Measurements from ENCODE around the gene GPR85.

GRCh38 chr7:113109718-113110117 lies 23.1 kb upstream of the GPR85 start:
- TF ChIP-seq, protein P1, sequence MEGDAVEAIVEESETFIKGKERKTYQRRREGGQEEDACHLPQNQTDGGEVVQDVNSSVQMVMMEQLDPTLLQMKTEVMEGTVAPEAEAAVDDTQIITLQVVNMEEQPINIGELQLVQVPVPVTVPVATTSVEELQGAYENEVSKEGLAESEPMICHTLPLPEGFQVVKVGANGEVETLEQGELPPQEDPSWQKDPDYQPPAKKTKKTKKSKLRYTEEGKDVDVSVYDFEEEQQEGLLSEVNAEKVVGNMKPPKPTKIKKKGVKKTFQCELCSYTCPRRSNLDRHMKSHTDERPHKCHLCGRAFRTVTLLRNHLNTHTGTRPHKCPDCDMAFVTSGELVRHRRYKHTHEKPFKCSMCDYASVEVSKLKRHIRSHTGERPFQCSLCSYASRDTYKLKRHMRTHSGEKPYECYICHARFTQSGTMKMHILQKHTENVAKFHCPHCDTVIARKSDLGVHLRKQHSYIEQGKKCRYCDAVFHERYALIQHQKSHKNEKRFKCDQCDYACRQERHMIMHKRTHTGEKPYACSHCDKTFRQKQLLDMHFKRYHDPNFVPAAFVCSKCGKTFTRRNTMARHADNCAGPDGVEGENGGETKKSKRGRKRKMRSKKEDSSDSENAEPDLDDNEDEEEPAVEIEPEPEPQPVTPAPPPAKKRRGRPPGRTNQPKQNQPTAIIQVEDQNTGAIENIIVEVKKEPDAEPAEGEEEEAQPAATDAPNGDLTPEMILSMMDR (IDR thresholded peaks at IDR 0.05; ENCODE audit: insufficient read depth, low read depth, low read length): no peak
- no peak for TF ChIP-seq EZH2 (IDR thresholded peaks at IDR 0.05; ENCODE audit: insufficient read depth, low read length)

All from astrocyte (in vitro differentiated cells and primary cell).